DND-41 (cell line): Measurements from ENCODE around the gene NSMF.

Experiments
- ATAC-seq: fragments of 200-7000 bp; cut with Tn5 transposase; 3 replicates; pipeline ENCODE4 v1.9.1; 2021; ENCODE audit warnings: low read depth; ENCODE audit not compliant: insufficient read depth
- DNase-seq: peaks from one replicate; pipeline ENCODE4 v3.0.0-alpha.2; 2020
- H2AFZ ChIP-seq: 2 replicates; pipeline ENCODE4 v1.6.0; 2012; ENCODE audit warnings: low read depth, low read length
- H3K27ac ChIP-seq: 2 replicates; pipeline ENCODE4 v1.5.1; 2012; ENCODE audit warnings: low read length, inconsistent platforms
- H3K27me3 ChIP-seq: fragments of 200-600 bp; sonication (generic); 2 replicates; pipeline ENCODE4 v1.6.0; 2012; ENCODE audit warnings: low read length, mild to moderate bottlenecking, inconsistent platforms; ENCODE audit not compliant: insufficient read depth, poor library complexity
- H3K36me3 ChIP-seq: 2 replicates; pipeline ENCODE4 v1.5.1; 2012; ENCODE audit warnings: low read length, inconsistent platforms; ENCODE audit not compliant: insufficient read depth
- H3K4me1 ChIP-seq: 2 replicates; pipeline ENCODE4 v1.5.1; 2012; ENCODE audit warnings: mild to moderate bottlenecking, low read length; ENCODE audit not compliant: insufficient read depth
- H3K4me2 ChIP-seq: 2 replicates; pipeline ENCODE4 v1.6.0; 2012; ENCODE audit warnings: mild to moderate bottlenecking, moderate library complexity, low read length, inconsistent platforms; ENCODE audit not compliant: insufficient read depth
- H3K4me3 ChIP-seq, 2 experiments: fragments of 200-600 bp in 1 of 2; shearing (Covaris generic) in 1 of 2; 2 replicates each; pipeline ENCODE4 v1.5.1; 2012 to 2016; ENCODE audit warnings: inconsistent platforms in 2 of 2, low read length in 2 of 2, mild to moderate bottlenecking in 2 of 2, low read depth in 1 of 2, moderate library complexity in 1 of 2
- H3K79me2 ChIP-seq: 2 replicates; pipeline ENCODE4 v1.6.0; 2012; ENCODE audit warnings: low read length, inconsistent platforms; ENCODE audit not compliant: insufficient read depth
- H3K9ac ChIP-seq: 2 replicates; pipeline ENCODE4 v1.6.0; 2012; ENCODE audit warnings: low read depth, mild to moderate bottlenecking, inconsistent platforms, low read length, moderate library complexity
- H3K9me3 ChIP-seq: 2 replicates; pipeline ENCODE4 v1.5.1; 2012; ENCODE audit warnings: low read length, moderate library complexity, mild to moderate bottlenecking, inconsistent platforms; ENCODE audit not compliant: insufficient read depth, severe bottlenecking
- H4K20me1 ChIP-seq: 2 replicates; pipeline ENCODE4 v1.6.0; 2012; ENCODE audit warnings: low read length; ENCODE audit not compliant: insufficient read depth
- CTCF ChIP-seq: IDR thresholded peaks from 2 replicates; pipeline ENCODE4 v1.5.1; 2012; ENCODE audit warnings: borderline replicate concordance, low read length, moderate library complexity, mild to moderate bottlenecking; ENCODE audit not compliant: poor library complexity, severe bottlenecking; ENCODE audit errors: extremely low read depth
- EZH2 ChIP-seq: IDR thresholded peaks from 3 replicates; pipeline ENCODE4 v1.6.1; 2012; ENCODE audit warnings: borderline replicate concordance, low read depth, mild to moderate bottlenecking, moderate library complexity, low read length, inconsistent platforms; ENCODE audit not compliant: severe bottlenecking

The NSMF gene

DNA sequence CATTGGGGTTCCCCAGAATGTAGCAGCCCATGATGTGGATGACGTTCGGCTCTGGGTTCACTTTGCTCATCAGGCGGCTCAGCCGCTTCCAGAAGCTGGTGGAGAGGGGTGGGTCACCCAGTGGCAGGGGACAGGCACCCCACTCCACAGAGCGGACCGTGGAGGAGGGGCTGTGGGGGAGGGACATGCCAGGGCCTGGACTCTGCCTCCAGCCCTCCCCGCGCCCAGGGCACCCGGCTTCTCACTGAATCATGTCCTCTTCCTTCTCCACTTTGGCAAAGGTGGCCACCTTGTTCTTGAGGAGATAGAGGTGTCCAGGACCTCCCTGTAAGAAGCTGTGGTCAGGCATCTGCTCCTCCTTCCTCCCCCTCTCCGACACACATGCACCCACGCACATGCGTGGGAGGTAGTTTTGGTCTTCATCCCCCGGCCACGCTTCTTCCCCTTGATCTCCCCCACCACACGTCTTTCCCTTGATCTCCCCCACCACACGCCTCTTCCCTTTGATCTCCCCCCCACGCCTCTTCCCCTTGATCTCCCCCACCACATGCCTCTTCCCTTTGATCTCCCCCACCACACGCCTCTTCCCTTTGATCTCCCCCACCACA, 9.1 kb downstream of the NSMF start:
- ATAC-seq (no peak; the same call in 2 of the 3 replicates), DNase-seq (no peak)
- Histone ChIP-seq H3K27ac (no peak overlapping the region), H3K4me1 (no peaks in the 10 kb centered on the region), H3K36me3 (no peaks in the 10 kb centered on the region), H3K4me2 (no peak overlapping the region), H3K27me3 (no peaks in the 10 kb centered on the region), H3K79me2 (no peaks in the 10 kb centered on the region), H3K4me3 (no peak overlapping the region), H3K9ac (no peak overlapping the region), H2AFZ (no peak overlapping the region), H4K20me1 (peaks cover 27% of the 10 kb centered on the region), H3K9me3 (no peaks in the 10 kb centered on the region)
- no peak for TF ChIP-seq CTCF
- no peak for TF ChIP-seq EZH2

- Histone ChIP-seq H2AFZ (no peak overlapping the region), H3K36me3 (no peaks in the 10 kb centered on the region), H3K9me3 (no peaks in the 10 kb centered on the region), H3K9ac (no peak overlapping the region), H3K79me2 (no peaks in the 10 kb centered on the region), H3K4me3 (no peak overlapping the region), H3K4me2 (no peak overlapping the region), H3K4me1 (no peaks in the 10 kb centered on the region), H4K20me1 (peaks cover 24% of the 10 kb centered on the region), H3K27ac (no peak overlapping the region), H3K27me3 (no peaks in the 10 kb centered on the region)
- ATAC-seq = no peak
- TF ChIP-seq CTCF (no peak), EZH2 (no peak)
- DNase-seq = no peak
Measured at GRCh38 chr9:137449081-137449844, 9.9 kb downstream of the NSMF start.

GRCh38 chr9:137448602-137448962, 10.6 kb downstream of the NSMF start:
- Histone ChIP-seq H3K36me3 (no peaks in the 10 kb centered on the region), H2AFZ (no peak overlapping the region), H3K27me3 (no peaks in the 10 kb centered on the region), H3K4me2 (no peak overlapping the region), H3K79me2 (no peaks in the 10 kb centered on the region), H3K4me1 (no peaks in the 10 kb centered on the region), H3K9ac (no peak overlapping the region), H4K20me1 (peaks cover 24% of the 10 kb centered on the region), H3K27ac (no peak overlapping the region), H3K9me3 (no peaks in the 10 kb centered on the region), H3K4me3 (no peak overlapping the region)
- ATAC-seq (no peak), DNase-seq (no peak)
- no peak for TF ChIP-seq EZH2
- no peak for TF ChIP-seq CTCF
